Thoracic aorta (tissue), 2 donors: ENCODE data around the gene MDFI. TPM values are rescaled to one million over a fixed set of nuclear protein-coding genes. Genes with fewer than 3 reads are reported as not detected.

Experiments
- ATAC-seq: fragments of 150-250 bp; one replicate; pipeline ENCODE4 v1.8.0; 2017; ENCODE audit warnings: low read depth; ENCODE audit not compliant: insufficient number of reproducible peaks, low FRiP score
- DNase-seq: peaks from one replicate; pipeline ENCODE4 v3.0.0-alpha.2; 2020; ENCODE audit warnings: low spot score
- H3K27ac ChIP-seq, 2 donors: fragments of 200-600 bp; sonication (generic); 1 replicate in 1 of 2; 2 replicates in 1 of 2; pipeline ENCODE4 v1.5.1; 2016; ENCODE audit warnings: mild to moderate bottlenecking in 2 of 2, moderate library complexity in 2 of 2
- H3K27me3 ChIP-seq: fragments of 200-600 bp; sonication (generic); replicated peaks from 2 replicates; pipeline ENCODE4 v1.6.0; 2016; ENCODE audit warnings: mild to moderate bottlenecking; ENCODE audit not compliant: insufficient read depth
- H3K36me3 ChIP-seq: fragments of 200-600 bp; sonication (generic); one replicate; pipeline ENCODE4 v1.5.1; 2016
- H3K4me1 ChIP-seq, 2 donors: fragments of 200-600 bp; sonication (generic); 1 replicate in 1 of 2; 2 replicates in 1 of 2; pipeline versions ENCODE4 v1.5.1 to v1.6.0; 2016; ENCODE audit warnings: low read depth in 2 of 2, mild to moderate bottlenecking in 1 of 2; ENCODE audit not compliant: control insufficient read depth in 1 of 2
- H3K4me3 ChIP-seq: fragments of 200-600 bp; sonication (generic); 2 replicates; pipeline ENCODE4 v1.5.1; 2016; ENCODE audit warnings: mild to moderate bottlenecking
- H3K9me3 ChIP-seq: fragments of 200-600 bp; sonication (generic); 2 replicates; pipeline ENCODE4 v1.5.1; 2016
- CTCF ChIP-seq: fragments of 200-600 bp; sonication (generic); IDR thresholded peaks from one replicate; pipeline ENCODE4 v1.5.1; 2019; ENCODE audit warnings: antibody characterized with exemption
- total RNA-seq, 2 donors: library from RNA; depleted of rRNA; stranded (reverse); fragments of >200 nt; gene quantifications; one replicate each; pipeline versions ENCODE4 v1.1.0 to v1.2.3, GENCODE V29; 2016

The MDFI gene
- total RNA-seq, 2 donors from 2014 or later, result 5.1 to 10.3 TPM

DNA sequence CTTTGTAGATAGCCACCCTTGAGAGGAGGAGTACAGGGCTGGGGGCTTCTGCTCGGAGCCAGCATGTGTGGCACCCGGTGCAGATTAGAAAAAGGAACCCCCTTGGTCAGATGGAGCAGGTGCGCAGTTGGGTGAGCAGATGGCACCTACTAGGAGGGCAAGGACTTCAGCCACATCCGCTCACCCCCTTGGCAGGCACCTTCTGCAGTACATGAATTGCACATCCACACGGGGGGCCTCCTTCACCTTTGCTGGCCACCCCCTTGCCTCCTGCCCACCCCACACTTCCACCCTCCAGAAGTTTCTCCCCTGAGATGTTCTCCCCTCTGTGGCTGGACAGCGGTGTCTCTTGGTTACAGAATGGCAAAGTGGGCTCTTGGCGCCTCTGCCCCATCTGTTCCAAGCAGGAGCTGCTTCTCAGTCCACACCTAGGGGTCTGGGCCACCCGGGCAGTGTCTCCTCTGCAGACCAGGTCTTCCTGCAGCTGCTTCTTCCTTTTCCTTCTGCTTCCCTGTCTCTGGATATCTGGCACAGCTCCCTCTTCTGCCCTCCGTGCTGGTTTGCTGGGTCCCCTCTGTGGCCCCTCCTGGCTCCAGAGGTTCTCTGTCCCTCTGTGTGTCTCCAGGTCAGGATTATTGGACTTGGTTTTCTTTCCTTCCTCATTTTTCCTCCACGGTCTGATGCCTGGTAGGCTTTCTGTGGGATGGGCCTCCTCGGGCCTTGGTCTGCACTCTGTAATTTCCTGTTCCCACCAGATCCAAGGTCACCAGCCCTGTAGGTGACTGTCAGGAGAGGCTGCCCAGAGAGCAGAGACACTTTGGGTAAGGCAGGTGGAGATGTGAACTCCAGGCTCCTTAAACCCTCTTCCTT is 4.1 kb downstream of the MDFI start:
- no peak for ATAC-seq

DNA sequence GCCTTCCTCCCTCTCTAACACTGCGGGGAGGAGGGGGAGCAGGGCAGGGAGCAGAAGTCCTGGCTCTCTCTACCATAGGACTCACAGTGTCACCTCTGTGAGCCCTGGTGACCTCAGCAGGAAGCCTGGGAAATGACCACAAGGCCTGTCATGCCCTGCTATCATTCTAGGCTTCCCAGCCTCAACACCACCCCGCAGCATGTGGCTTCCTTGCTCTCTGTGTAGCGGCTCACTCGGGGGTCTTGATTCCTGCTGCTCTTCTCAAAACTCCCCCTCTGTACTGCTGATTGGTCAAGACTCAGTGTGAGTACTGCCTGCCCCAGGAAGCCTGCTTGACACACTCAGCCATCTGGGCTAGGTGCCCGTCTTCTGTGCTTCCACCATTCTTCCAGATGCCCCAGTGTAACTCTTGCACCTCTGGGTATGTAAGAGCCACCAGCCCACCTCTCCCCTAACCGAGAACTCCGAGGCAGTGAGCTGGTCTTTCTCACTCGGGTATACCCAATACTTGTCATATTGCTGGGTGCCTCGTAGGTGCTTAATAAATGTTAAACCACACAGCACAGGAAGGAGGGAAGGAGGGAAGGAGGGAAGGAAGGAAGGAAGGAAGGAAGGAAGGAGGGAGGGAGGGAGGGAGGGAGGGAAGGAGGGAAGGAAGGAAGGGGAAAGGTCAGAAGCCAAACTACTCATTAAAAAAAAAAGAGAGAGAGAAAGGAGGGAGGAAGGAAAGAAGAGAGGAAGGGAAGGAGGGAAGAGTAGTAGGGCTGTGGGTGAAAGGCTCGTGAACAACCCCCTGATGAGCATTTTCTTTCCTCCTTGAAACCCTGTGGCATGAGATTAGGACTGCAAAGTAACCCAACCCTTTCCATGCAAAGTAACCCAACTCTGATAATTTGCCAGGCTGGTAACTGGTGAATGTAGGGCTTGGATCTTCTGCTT is 5.0 kb downstream of the MDFI start:
- Histone ChIP-seq H3K9me3 (no peaks in the 10 kb centered on the region), H3K27ac (no peak overlapping the region), H3K27me3 (no peaks in the 10 kb centered on the region), H3K4me1 (peaks cover 5 to 9% of the 10 kb centered on the region in 2 donors), H3K4me3 (no peak overlapping the region), H3K36me3 (no peaks in the 10 kb centered on the region)
- no peak for ATAC-seq
- no peak for TF ChIP-seq CTCF
- no peak for DNase-seq

More for the DNA sequence above, 4.1 kb downstream of the MDFI start:
- Histone ChIP-seq H3K27ac (no peak overlapping the region), H3K36me3 (no peaks in the 10 kb centered on the region), H3K4me1 (peaks cover 12 to 18% of the 10 kb centered on the region in 2 donors), H3K27me3 (no peaks in the 10 kb centered on the region), H3K9me3 (no peaks in the 10 kb centered on the region), H3K4me3 (no peak overlapping the region)
- no peak for TF ChIP-seq CTCF
- no peak for DNase-seq

DNA sequence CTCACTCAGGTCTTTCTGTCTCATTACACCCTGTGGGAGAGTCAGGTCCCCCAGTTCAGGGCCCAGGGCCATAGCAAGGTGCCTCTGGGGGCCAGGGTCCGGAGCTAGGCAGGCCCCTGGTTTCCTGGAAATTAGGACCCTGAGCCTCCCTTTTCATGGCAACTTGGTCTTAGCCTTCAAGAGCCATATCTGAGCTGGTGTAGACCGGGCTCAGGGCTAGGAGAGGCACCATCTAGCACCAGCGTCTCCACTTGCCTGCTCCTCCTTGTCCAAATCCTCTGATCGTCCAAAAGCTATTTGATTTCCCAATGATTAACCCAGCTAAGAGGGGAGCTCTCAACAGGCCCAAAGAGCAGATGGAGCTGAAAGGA is 5.6 kb downstream of the MDFI start:
- Histone ChIP-seq H3K4me1 (peaks cover 0 to 3% of the 10 kb centered on the region in 2 donors), H3K27ac (no peak overlapping the region), H3K36me3 (no peaks in the 10 kb centered on the region), H3K4me3 (no peak overlapping the region), H3K9me3 (no peaks in the 10 kb centered on the region), H3K27me3 (no peaks in the 10 kb centered on the region)
- TF ChIP-seq CTCF, result no peak
- DNase-seq, result no peak
- no peak for ATAC-seq

DNA sequence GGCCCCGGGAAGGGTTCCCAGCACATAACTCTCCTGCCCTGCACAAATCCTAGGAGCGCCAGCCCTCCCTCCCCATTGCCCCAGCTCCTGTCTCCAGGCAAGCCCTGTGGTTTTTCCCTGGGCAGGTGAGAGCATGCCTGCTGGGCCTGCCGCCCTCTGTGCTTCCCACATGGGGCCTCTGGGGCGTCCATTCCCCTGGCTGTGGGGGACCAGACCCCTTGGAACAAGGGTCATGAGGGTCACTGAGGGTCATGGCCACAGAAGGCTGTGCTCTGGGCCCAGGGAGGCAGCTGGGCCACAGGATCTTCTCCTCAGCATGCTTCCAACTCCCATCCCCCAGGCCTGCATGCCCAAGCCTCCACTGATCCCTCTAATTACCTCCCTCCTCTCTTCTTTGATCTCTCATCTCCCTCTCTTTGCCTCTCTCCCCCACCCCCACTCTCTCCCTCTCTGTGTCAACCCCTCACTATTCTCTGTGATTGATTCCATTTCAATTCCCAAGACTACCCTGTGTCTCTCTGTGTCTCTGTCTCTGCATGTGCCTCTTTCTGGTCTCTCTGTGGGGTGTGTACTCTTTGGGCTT is 6.1 kb downstream of the MDFI start:
- no peak for TF ChIP-seq CTCF
- Histone ChIP-seq H3K27me3 (no peaks in the 10 kb centered on the region), H3K9me3 (no peaks in the 10 kb centered on the region), H3K4me1 (no peaks in the 10 kb centered on the region), H3K36me3 (no peaks in the 10 kb centered on the region), H3K4me3 (no peak overlapping the region), H3K27ac (no peak overlapping the region)
- ATAC-seq (no peak), DNase-seq (no peak)
